HEK293T (cell line): ENCODE measurements around the gene RNF40.

ENCODE experiments used
- CTCF ChIA-PET: fragments of 350-600 bp; formaldehyde crosslinking; extraction: SDS; loops from one replicate; lab custom pipeline; 2021; ENCODE audit warnings: antibody characterized with exemption, inconsistent platforms; lab: Yijun Ruan, JAX
- POLR2A ChIA-PET: fragments of 350-600 bp; formaldehyde crosslinking; extraction: SDS; loops from one replicate; lab custom pipeline; 2020; ENCODE audit warnings: antibody characterized with exemption, inconsistent platforms; lab: Yijun Ruan, JAX
- DNase-seq: peaks from one replicate; pipeline ENCODE4 v3.0.0; 2012; ENCODE audit warnings: mixed read lengths; ENCODE audit errors: extremely low spot score
- ARNT ChIP-seq: fragments of 450-650 bp; IDR thresholded peaks from 2 replicates; pipeline ENCODE4 v1.6.1; 2017; ENCODE audit warnings: mild to moderate bottlenecking
- BHLHE40 ChIP-seq: fragments of 450-650 bp; IDR thresholded peaks from 2 replicates; pipeline ENCODE4 v1.6.1; 2016; ENCODE audit warnings: mild to moderate bottlenecking, moderate library complexity, borderline replicate concordance
- CTBP1 ChIP-seq: fragments of 450-650 bp; IDR thresholded peaks from 2 replicates; pipeline ENCODE4 v1.6.1; 2016; ENCODE audit warnings: borderline replicate concordance
- ELF4 ChIP-seq: fragments of 450-650 bp; IDR thresholded peaks from 2 replicates; pipeline ENCODE4 v1.6.1; 2017; ENCODE audit warnings: antibody characterized with exemption
- FOXA1 ChIP-seq: fragments of 450-650 bp; IDR thresholded peaks from 2 replicates; pipeline ENCODE4 v1.6.1; 2016; ENCODE audit warnings: mild to moderate bottlenecking
- FOXK2 ChIP-seq: fragments of 450-650 bp; IDR thresholded peaks from 2 replicates; pipeline ENCODE4 v1.6.1; 2016; ENCODE audit warnings: mild to moderate bottlenecking
- FOXM1 ChIP-seq: fragments of 450-650 bp; IDR thresholded peaks from 2 replicates; pipeline ENCODE4 v1.6.1; 2017; ENCODE audit warnings: mild to moderate bottlenecking, borderline replicate concordance
- HDGF ChIP-seq: fragments of 450-650 bp; IDR thresholded peaks from 2 replicates; pipeline ENCODE4 v1.6.1; 2017; ENCODE audit warnings: antibody characterized with exemption, borderline replicate concordance
- L3MBTL2 ChIP-seq: fragments of 450-650 bp; conservative IDR thresholded peaks from 2 replicates; pipeline ENCODE4 v1.6.1; 2016; ENCODE audit warnings: mild to moderate bottlenecking
- LEF1 ChIP-seq: fragments of 450-650 bp; IDR thresholded peaks from 2 replicates; pipeline ENCODE4 v1.6.1; 2017; ENCODE audit warnings: mild to moderate bottlenecking, borderline replicate concordance
- NFRKB ChIP-seq: fragments of 450-650 bp; IDR thresholded peaks from 2 replicates; pipeline ENCODE4 v1.6.1; 2016; ENCODE audit warnings: mild to moderate bottlenecking, moderate library complexity
- PKNOX1 ChIP-seq: fragments of 450-650 bp; IDR thresholded peaks from 2 replicates; pipeline ENCODE4 v1.6.1; 2016
- SP1 ChIP-seq: fragments of 450-650 bp; IDR thresholded peaks from 2 replicates; pipeline ENCODE4 v1.6.1; 2017
- SUZ12 ChIP-seq: fragments of 450-650 bp; IDR thresholded peaks from 2 replicates; pipeline ENCODE4 v1.6.1; 2016; ENCODE audit warnings: mild to moderate bottlenecking
- TARDBP ChIP-seq: fragments of 450-650 bp; IDR thresholded peaks from 2 replicates; pipeline ENCODE4 v1.6.1; 2016
- ZNF384 ChIP-seq: fragments of 450-650 bp; IDR thresholded peaks from 2 replicates; pipeline ENCODE4 v1.6.1; 2016

RNF40 gene

GRCh38 chr16:30758988-30759491, 3.1 kb upstream of the RNF40 start:
- CTCF ChIA-PET = no interaction called here
- TF ChIP-seq PKNOX1 = no peak
- TF ChIP-seq FOXM1 = no peak
- TF ChIP-seq ELF4 = no peak
- TF ChIP-seq ZNF384 = no peak
- no peak for TF ChIP-seq SUZ12
- no peak for TF ChIP-seq BHLHE40
- no peak for TF ChIP-seq L3MBTL2
- no peak for TF ChIP-seq LEF1
- no peak for TF ChIP-seq ARNT
- no peak for TF ChIP-seq FOXK2
- TF ChIP-seq NFRKB = no peak
- TF ChIP-seq SP1 = no peak
- no peak for TF ChIP-seq TARDBP
- TF ChIP-seq FOXA1 = no peak
- TF ChIP-seq CTBP1 = no peak
- no peak for TF ChIP-seq HDGF
- DNase-seq = no peak
- POLR2A ChIA-PET = interaction anchor here (0.7 to 4.1 kb wide), 6 partner anchors 10 to 621 kb away, joined by 3 to 52 read pairs (median 10); partner anchors contain the start of gene PHKG2

- no peak for DNase-seq
- ChIA-PET POLR2A (interaction anchor here (0.6 to 4.1 kb wide), 10 partner anchors 9 to 45 kb away, joined by 3 to 52 read pairs (median 5); partner anchors contain the start of genes PHKG2 and ZNF629), CTCF (interaction anchor here (0.6 kb wide), 1 partner anchor 162 kb away, joined by 3 read pairs; no protein-coding TSS in a partner anchor)
- no peak for TF ChIP-seq NFRKB
- no peak for TF ChIP-seq FOXK2
Observed at GRCh38 chr16:30760001-30760559, 2.0 kb upstream of the RNF40 start.

- TF ChIP-seq ARNT (no peak), L3MBTL2 (no peak), PKNOX1 (no peak), FOXA1 (no peak), NFRKB (no peak), HDGF (no peak), ZNF384 (no peak), SUZ12 (no peak), SP1 (no peak), FOXM1 (no peak), CTBP1 (no peak), ELF4 (no peak)
- POLR2A ChIA-PET = interaction anchor here (0.7 to 4.1 kb wide), 11 partner anchors 8 to 45 kb away, joined by 3 to 52 read pairs (median 5); partner anchors contain the start of genes PHKG2 and ZNF629
- CTCF ChIA-PET = no interaction called here
- DNase-seq = no peak
Observed at GRCh38 chr16:30760577-30761426, 1.3 kb upstream of the RNF40 start.

DNA sequence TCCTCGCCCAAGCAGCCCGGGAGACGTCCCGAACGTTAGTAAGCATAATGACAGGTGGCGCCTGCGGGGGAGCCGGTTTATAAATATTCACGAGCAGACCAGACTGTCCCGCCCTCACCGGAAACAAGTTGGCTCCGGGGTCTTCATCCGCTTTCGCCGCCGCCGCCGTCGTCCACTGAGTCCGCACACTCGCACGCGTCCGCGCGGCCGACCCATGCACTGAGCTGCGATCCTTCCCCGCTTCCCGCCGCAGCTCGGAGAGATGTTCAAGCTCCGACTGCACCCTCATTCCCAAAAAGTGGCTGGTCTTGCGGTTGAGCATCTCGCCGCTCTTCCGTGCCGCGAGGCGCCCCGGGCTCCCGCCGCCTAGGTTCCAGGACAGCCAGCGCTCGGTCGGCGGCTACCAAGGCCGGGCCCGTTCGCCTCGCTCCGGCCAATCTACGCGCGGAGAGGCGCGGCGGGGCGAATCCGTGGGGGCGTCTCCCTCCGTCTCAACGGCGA, 645 bp upstream of the RNF40 start:
- ChIA-PET CTCF (no interaction called here), POLR2A (interaction anchor here (0.7 to 4.1 kb wide), 5 partner anchors 11 to 44 kb away, joined by 3 to 52 read pairs (median 5); partner anchors contain the start of gene PHKG2)
- peak; percentile 73 for TF ChIP-seq L3MBTL2
- TF ChIP-seq ARNT = peak; percentile 64; the same call in 1 of the 2 replicates
- TF ChIP-seq CTBP1 = 0 out of 2 replicates have a peak, but pooled peaks have one; percentile 29
- TF ChIP-seq ELF4 = peak; percentile 21; the same call in 1 of the 2 replicates
- TF ChIP-seq SUZ12 = no peak
- DNase-seq = peak; percentile 64

DNA sequence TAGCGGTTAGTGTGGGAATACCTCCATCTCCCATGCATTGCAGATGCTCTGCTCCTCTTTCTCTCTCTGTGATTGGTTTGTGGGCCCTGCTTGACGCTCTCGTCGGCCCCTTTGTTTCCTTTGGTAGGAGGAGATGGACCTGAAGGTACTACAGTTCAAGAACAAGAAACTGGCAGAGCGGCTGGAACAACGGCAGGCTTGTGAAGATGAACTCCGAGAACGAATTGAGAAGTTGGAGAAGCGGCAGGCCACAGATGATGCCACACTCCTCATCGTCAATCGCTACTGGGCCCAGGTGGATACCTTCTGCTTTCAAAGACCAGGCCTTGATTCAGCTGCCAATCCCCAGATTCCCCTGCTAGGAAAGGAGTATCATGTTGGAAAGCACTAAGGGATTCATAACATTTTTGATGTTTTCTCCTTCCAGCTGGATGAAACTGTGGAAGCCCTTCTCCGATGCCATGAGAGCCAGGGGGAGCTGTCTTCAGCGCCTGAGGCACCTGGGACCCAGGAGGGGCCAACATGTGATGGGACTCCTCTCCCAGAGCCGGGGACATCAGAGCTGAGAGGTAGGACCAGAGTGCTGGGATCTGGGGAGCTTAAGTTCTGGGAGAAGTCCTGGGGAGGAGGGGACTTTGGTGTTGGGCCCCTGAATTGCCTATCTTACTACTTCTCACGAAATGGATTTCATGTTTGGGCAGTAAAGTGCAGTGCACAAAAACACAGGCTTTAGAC, 1.0 kb downstream of the RNF40 start:
- CTCF ChIA-PET = interaction anchor here (0.7 kb wide), 1 partner anchor 175 kb away, joined by 3 read pairs; no protein-coding TSS in a partner anchor
- TF ChIP-seq SUZ12 (no peak), ELF4 (no peak), HDGF (no peak), FOXA1 (no peak), LEF1 (no peak), L3MBTL2 (no peak), CTBP1 (no peak), FOXM1 (no peak), SP1 (no peak), BHLHE40 (no peak)
- DNase-seq = no peak
- POLR2A ChIA-PET = interaction anchor here (0.7 to 5.1 kb wide), 5 partner anchors 11 to 21 kb away, joined by 3 to 44 read pairs (median 5); partner anchors contain the start of gene PHKG2
